ENCODE results near the gene SARM1.

The SARM1 gene
- 41.9 to 101 (median 57.8) reads per million in 9 experiments for total RNA-seq

DNA sequence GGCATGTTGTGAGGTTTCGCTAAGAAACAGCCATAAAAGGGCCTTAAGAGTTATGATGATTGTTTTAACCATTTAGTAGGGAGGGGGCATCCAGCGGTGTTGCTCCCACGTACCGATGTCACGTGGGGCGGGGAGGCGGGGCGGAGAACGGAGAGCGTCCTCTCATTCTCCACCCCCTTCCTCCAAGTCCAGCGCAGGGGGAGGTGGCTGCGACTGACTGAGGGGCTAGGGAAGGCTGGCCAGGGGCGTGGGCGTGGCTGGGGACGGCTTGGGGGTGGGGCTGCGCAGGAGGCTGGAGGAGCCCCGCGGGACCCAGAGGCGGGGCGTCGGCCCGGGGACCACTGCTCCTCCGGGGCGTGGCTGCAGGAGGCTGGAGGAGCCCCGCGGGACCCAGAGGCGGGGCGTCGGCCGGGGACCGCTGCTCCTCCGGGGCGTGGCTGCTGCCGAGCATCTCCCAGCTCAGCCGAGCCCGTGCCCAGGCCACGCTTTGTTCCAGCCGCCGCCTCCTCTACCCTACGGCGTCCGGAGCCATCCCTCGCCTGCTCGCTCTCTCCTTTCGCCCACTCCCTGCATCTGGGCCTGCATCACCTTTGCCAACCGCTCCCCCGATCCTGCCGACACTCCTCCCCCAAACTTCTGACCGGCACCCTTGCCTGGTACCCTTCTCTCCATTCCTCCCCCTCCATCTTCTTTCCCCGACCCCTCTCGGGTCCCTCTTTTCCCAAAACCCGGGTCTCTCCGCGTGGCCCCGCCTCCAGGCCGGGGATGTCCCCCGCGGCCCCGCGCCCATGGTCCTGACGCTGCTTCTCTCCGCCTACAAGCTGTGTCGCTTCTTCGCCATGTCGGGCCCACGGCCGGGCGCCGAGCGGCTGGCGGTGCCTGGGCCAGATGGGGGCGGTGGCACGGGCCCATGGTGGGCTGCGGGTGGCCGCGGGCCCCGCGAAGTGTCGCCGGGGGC lies at the start of gene SARM1:
Gene SARM1 (plus strand): TSS at position 450 of the 958 bp plus-strand sequence. CDS start 339 bp downstream, at position 789.
- Mint-ChIP-seq H3K4me3 (peak within 1 kb of the TSS; percentile 94 to 96), H3K27me3 (no peaks in the 10 kb centered on the region), H3K27ac (peak within 1 kb of the TSS; percentile 94 to 99), H3K9me3 (no peaks in the 10 kb centered on the region), H3K36me3 (ENCODE audit: insufficient read depth) (peaks cover 11% of the 10 kb centered on the region), H3K4me1 (ENCODE audit: low read depth in 2 of 2) (peaks cover 16 to 19% of the 10 kb centered on the region in 2 donors)
- peak; percentile 72 to 73 (median 73) for DNase-seq
- ATAC-seq (replicated peaks), result peak; percentile 85

DNA sequence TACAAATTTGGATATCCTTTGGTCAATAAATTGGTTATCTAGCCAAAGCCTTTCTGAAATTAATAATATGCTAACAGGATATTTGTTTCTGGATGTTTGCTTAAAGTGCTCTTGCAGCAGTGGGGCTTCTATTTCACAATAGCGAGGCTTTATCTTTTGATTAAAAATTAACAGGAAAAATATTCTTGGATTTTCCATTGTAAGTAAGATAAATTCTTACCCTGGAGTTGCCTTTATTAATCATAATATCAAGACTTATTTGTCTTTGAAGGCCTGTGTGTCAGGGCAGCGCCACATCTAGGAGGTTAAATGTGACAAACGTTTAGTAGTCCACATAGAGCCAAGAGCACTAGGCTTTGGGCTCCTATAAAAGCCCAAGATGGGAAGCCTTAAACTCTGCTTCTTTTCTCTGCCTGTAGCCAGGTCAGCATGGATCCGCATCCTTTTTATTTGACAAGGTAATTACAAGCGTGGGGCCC lies 47.2 kb upstream of the SARM1 start:
- H3K27ac Mint-ChIP-seq, result no peak overlapping the region
- peaks cover 5 to 9% of the 10 kb centered on the region in 2 donors for H3K4me1 Mint-ChIP-seq (ENCODE audit: low read depth in 2 of 2)
- no peaks in the 10 kb centered on the region for H3K27me3 Mint-ChIP-seq
- DNase-seq, result no peak
- no peaks in the 10 kb centered on the region for H3K9me3 Mint-ChIP-seq
- H3K36me3 Mint-ChIP-seq (ENCODE audit: insufficient read depth), result peaks cover 21% of the 10 kb centered on the region
- no peak overlapping the region for H3K4me3 Mint-ChIP-seq
- no peak for ATAC-seq (replicated peaks)

DNA sequence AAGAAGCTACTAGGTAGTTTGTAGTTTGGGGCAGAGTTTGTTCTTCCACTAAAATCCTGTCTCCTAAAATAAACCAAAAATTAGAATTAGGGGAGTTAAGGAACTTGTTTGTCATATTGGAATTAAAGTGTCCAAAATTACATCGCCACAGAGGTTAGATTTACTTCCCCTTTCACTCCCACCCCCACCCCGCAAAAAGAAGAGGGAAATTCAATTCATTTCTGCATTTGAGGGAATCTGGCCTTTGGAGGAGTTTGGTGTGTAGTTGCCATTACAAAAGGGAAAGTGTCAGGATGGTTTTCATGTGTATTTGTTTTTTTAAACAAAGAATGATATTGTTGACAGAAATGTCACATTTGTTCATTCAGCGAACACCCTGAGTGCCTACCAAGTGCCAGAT lies 46.7 kb upstream of the SARM1 start:
- no peak for DNase-seq
- no peak for ATAC-seq (replicated peaks)
- H3K4me1 Mint-ChIP-seq (ENCODE audit: low read depth in 2 of 2), result peaks cover 4 to 5% of the 10 kb centered on the region in 2 donors
- no peak overlapping the region for H3K27ac Mint-ChIP-seq
- no peaks in the 10 kb centered on the region for H3K27me3 Mint-ChIP-seq
- no peak overlapping the region for H3K4me3 Mint-ChIP-seq
- no peaks in the 10 kb centered on the region for H3K9me3 Mint-ChIP-seq
- peaks cover 22% of the 10 kb centered on the region for H3K36me3 Mint-ChIP-seq (ENCODE audit: insufficient read depth)

DNA sequence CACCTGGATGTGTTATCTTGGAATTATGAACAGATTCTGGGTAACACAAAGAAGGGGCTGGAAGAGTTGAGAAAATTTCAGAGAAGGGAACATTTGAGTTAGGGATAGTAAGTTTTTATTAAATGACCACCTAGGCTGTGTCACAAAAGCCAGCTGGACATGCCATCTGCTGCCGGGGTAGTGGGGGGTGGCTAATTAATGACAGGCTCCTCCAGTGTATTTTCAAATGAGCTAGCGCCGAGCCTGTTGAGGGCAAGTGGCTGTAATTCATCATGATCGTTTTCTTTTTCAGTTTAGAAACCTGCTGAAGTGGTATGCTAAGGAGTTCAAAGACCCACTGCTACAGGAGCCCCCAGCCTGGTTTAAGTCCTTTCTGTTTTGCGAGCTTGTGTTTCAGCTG lies 46.3 kb upstream of the SARM1 start:
- Mint-ChIP-seq H3K27ac (no peak overlapping the region), H3K9me3 (no peaks in the 10 kb centered on the region), H3K36me3 (ENCODE audit: insufficient read depth) (peaks cover 27% of the 10 kb centered on the region), H3K4me1 (ENCODE audit: low read depth in 2 of 2) (peaks cover under 1 to 1% of the 10 kb centered on the region in 2 donors), H3K27me3 (no peaks in the 10 kb centered on the region), H3K4me3 (no peak overlapping the region)
- ATAC-seq (replicated peaks), result no peak
- DNase-seq, result no peak

DNA sequence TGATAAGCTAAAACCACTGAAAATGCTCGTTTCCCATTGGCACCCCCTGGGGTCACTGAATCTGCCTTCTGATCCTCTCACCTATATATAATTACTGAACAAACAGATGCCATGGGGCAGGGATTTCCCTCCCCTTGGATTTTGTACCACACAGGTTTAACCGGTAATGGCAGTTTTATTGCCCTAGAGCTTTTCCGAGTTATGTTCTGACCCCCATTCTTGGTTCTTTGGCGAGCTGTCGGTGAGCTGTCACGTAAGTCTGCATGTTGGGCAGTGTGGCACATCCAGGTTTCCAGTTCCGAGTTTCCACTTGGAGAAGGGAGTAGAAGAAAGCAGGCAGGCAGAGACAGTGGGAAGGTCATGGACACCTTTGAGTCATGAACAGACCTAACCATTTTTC lies 45.4 kb upstream of the SARM1 start:
- ATAC-seq (replicated peaks) (no peak), DNase-seq (no peak)
- Mint-ChIP-seq H3K36me3 (ENCODE audit: insufficient read depth) (peaks cover 31% of the 10 kb centered on the region), H3K27ac (no peak overlapping the region), H3K9me3 (no peaks in the 10 kb centered on the region), H3K4me1 (ENCODE audit: low read depth in 2 of 2) (no peaks in the 10 kb centered on the region), H3K27me3 (no peaks in the 10 kb centered on the region), H3K4me3 (no peak overlapping the region)

DNA sequence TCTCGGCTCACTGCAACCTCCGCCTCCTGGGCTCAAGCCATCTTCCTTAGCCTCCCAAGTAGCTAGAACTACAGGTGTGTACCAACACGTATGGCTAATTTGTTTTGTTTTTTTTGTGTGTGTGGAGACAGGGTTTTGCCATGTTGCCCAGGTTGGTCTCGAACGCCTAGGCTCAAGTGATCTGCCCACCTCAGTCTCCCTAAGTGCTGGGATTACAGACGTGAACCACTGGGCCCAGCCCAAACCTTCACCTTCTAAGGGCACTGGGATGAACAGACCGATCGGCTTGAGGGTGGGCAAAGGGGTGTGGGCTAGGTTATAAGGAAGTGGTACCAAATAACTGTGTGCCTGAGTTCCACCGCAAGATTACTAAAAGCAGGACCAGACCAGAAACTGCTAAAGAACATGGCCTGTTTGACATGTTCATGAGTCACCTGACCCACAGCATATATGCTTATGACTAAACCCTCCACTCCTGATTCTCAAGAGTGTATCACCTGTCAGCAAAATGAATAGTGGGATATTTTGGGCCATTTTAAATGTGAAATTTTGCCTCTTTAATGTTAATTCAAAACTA lies 44.4 kb upstream of the SARM1 start:
- DNase-seq (no peak), ATAC-seq (replicated peaks) (no peak)
- H3K27ac Mint-ChIP-seq, result no peak overlapping the region
- H3K9me3 Mint-ChIP-seq, result no peaks in the 10 kb centered on the region
- peaks cover 38% of the 10 kb centered on the region for H3K36me3 Mint-ChIP-seq (ENCODE audit: insufficient read depth)
- peaks cover 0 to 2% of the 10 kb centered on the region in 2 donors for H3K4me1 Mint-ChIP-seq (ENCODE audit: low read depth in 2 of 2)
- H3K4me3 Mint-ChIP-seq, result no peak overlapping the region
- H3K27me3 Mint-ChIP-seq, result no peaks in the 10 kb centered on the region

DNA sequence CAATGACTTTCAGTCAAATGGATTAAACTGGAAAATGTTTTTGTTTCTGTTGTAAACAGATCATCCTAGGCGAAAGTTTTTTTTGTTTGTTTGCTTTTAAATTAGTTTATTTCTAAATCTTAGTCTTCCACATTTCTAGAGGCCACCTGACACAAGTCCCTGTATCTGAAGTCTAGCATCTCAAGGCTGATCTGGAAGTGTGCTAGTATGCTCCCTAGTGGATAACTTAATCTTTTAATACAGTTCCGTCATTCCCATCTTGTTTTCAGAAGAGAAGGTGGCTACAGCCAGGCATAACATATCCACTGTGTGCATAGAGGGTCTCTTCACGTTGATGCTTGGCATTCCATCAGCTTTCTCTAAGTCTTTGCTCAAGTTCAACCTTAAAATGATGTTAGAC lies 43.8 kb upstream of the SARM1 start:
- DNase-seq, result no peak
- Mint-ChIP-seq H3K9me3 (no peaks in the 10 kb centered on the region), H3K27me3 (no peaks in the 10 kb centered on the region), H3K36me3 (ENCODE audit: insufficient read depth) (peaks cover 41% of the 10 kb centered on the region), H3K4me3 (no peak overlapping the region), H3K27ac (no peak overlapping the region), H3K4me1 (ENCODE audit: low read depth in 2 of 2) (peaks cover 0 to 5% of the 10 kb centered on the region in 2 donors)
- no peak for ATAC-seq (replicated peaks)

DNA sequence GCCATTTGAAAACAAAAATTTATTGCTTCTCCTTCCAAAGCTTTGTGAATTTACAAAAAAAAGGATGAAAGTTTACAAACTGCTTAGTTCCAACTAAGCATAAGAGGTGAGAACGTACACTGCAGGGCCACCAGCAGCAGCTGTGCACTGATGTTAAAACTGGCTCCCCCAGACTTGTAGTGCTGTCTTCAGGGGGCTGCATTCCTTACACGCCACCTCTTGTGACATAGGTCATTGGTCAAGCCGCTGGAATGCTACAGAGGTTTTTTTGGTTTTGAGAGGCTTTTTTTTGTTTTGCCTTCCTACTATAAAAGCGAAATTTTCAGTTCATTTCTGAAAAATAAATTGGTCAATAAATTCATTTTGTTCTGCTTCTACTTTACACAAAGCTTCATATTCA lies 43.2 kb upstream of the SARM1 start:
- no peak for DNase-seq
- H3K27me3 Mint-ChIP-seq, result no peaks in the 10 kb centered on the region
- H3K27ac Mint-ChIP-seq, result no peak overlapping the region
- H3K4me3 Mint-ChIP-seq, result no peak overlapping the region
- peaks cover 41% of the 10 kb centered on the region for H3K36me3 Mint-ChIP-seq (ENCODE audit: insufficient read depth)
- no peak for ATAC-seq (replicated peaks)
- peaks cover 0 to 5% of the 10 kb centered on the region in 2 donors for H3K4me1 Mint-ChIP-seq (ENCODE audit: low read depth in 2 of 2)
- H3K9me3 Mint-ChIP-seq, result no peaks in the 10 kb centered on the region

DNA sequence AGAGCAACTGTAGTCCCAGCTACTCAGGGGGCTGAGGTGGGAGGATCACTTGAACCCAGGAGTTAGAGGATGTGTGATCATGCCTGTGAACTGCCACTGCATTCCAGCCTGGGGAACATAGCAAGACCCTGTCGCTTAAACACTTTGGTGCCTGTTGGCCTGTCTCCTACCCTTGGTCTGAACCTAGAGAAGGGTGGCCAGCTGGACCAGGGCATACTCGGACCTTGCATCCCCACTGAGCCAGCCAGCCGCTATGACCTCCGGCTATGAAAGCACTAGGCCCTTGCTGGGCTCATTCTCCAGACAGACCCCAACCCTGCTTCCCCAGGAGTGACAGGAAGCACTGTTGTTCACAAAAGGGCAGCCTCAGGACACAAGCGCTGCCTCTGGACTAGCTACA lies 40.8 kb upstream of the SARM1 start:
- H3K4me1 Mint-ChIP-seq (ENCODE audit: low read depth in 2 of 2), result peaks cover 10 to 21% of the 10 kb centered on the region in 2 donors
- ATAC-seq (replicated peaks), result no peak
- no peaks in the 10 kb centered on the region for H3K9me3 Mint-ChIP-seq
- H3K27me3 Mint-ChIP-seq, result no peaks in the 10 kb centered on the region
- H3K4me3 Mint-ChIP-seq, result no peak overlapping the region
- no peak for DNase-seq
- H3K27ac Mint-ChIP-seq, result no peak overlapping the region
- H3K36me3 Mint-ChIP-seq (ENCODE audit: insufficient read depth), result peaks cover 47% of the 10 kb centered on the region

DNA sequence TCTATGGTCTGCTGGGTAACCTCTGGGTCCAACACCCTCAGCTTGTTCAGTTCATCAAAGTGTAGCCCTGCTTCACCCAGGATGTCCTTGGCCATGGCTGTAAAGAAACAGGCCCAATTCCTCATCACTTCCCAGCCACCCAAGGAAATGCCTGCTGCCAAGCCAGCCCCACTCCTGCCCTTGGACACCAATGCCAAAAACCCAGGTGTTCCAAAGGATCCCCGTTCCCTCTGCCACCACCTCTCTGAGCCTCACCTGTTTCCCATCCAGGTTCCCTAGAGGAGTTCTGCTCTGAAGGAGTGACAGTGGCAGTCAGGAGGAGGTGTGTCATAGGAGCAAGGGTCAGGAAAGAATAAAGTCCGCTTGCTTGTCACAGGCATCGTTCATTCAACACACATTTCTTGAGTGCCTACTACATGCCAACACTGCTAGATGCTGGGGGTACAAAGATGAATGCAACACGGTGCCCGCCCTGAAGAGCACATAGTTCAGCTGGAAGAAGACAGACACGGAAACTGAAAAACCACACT lies 39.5 kb upstream of the SARM1 start:
- peaks cover 49% of the 10 kb centered on the region for H3K36me3 Mint-ChIP-seq (ENCODE audit: insufficient read depth)
- no peaks in the 10 kb centered on the region for H3K27me3 Mint-ChIP-seq
- H3K27ac Mint-ChIP-seq, result peak overlapping the region in 1 of 2 donors; percentile 59
- no peaks in the 10 kb centered on the region for H3K9me3 Mint-ChIP-seq
- H3K4me3 Mint-ChIP-seq, result no peak overlapping the region
- ATAC-seq (replicated peaks) (no peak), DNase-seq (no peak)
- peaks cover 17 to 25% of the 10 kb centered on the region in 2 donors for H3K4me1 Mint-ChIP-seq (ENCODE audit: low read depth in 2 of 2)

DNA sequence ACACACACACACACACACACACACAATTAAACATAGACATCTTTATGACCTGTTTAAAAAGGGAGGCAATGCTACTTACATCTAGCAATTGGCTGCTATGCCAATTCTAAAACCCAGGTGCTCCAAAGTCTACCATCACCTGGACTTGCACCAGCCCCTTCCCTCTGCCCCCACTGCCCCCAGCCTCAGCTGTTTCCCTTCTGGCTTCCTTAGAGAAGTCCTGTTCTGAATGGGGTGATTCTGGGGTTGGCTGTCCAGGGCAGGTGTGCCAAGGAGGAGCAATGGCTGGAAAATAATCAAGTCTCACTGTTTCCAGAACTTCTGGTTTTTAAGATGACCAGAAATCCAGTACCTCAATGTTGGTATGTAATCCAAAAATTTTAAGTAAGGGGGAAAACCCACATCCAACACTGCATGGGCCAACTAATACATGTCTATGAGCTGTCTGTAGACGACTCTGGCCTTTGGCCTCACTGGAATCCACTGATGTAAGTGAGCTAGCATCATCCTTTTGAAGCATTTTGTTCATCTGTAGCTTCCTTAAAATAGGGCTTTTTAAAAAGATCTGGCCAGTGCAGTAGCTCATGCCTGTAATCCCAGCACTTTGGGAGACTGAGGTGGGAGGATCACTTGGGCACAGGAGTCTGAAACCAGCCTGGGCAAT lies 38.3 kb upstream of the SARM1 start:
- peaks cover 28 to 30% of the 10 kb centered on the region in 2 donors for H3K4me1 Mint-ChIP-seq (ENCODE audit: low read depth in 2 of 2)
- peak overlapping the region in 1 of 2 donors; percentile 99 for H3K4me3 Mint-ChIP-seq
- H3K27ac Mint-ChIP-seq, result peak overlapping the region; percentile 98

DNA sequence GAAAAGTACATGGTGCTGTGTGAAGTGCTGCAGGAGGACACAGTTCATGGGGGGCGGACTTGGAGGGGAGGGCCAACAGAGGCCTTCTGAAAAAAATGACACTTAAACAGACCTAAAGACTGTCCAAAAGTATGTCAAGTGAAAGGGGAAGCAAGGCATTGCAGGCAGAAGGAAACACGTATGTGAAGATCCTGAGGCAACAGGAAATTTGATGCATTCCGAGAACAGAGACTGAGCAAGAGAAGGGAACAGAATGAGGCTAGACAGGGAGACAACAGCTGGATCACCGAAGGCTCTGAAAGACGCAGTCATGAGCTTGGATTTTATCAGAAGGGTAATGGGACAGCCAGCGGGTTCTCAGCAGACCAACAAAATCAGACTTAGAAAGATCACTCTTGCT lies 37.3 kb upstream of the SARM1 start:
- peak overlapping the region; percentile 98 for H3K27ac Mint-ChIP-seq
- DNase-seq (no peak), ATAC-seq (replicated peaks) (no peak)
- H3K4me3 Mint-ChIP-seq, result peak overlapping the region; percentile 94 to 99
- H3K4me1 Mint-ChIP-seq (ENCODE audit: low read depth in 2 of 2), result peaks cover 32 to 36% of the 10 kb centered on the region in 2 donors
- H3K9me3 Mint-ChIP-seq, result no peaks in the 10 kb centered on the region
- H3K36me3 Mint-ChIP-seq (ENCODE audit: insufficient read depth), result peaks cover 37% of the 10 kb centered on the region
- no peaks in the 10 kb centered on the region for H3K27me3 Mint-ChIP-seq

More for the DNA sequence above, 38.3 kb upstream of the SARM1 start:
- ATAC-seq (replicated peaks), result no peak
- DNase-seq, result no peak
- peaks cover 42% of the 10 kb centered on the region for H3K36me3 Mint-ChIP-seq (ENCODE audit: insufficient read depth)
- no peaks in the 10 kb centered on the region for H3K27me3 Mint-ChIP-seq
- H3K9me3 Mint-ChIP-seq, result no peaks in the 10 kb centered on the region

DNA sequence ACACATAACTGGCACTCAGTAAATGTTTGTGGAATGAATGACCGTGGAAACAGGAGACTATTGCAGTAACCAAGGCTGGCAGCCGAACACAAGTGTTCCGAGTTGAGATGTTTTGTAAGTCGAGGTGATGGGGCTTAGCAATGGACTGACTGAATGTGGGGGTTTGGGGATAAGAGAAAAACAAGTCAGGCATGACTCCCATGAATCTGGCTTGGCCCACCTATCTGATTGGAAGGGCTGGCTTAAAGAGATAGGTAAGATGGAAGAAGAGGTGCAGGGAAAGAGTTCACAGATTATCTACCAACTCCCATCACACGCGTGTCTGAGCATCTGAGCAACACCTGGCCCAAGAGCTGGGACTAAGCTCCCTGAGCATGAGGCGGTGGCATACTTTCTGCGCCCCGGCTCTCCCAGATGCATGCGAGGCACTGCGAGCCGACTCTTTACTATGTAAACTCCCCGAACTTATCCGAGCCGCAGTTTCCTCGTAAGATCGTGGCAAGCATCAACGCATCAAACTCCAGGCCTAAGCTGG lies 36.8 kb upstream of the SARM1 start:
- no peaks in the 10 kb centered on the region for H3K27me3 Mint-ChIP-seq
- H3K4me3 Mint-ChIP-seq, result peak overlapping the region; percentile 94 to 99
- no peak for DNase-seq
- peaks cover 32% of the 10 kb centered on the region for H3K36me3 Mint-ChIP-seq (ENCODE audit: insufficient read depth)
- H3K9me3 Mint-ChIP-seq, result no peaks in the 10 kb centered on the region
- ATAC-seq (replicated peaks), result peak; percentile 3
- peaks cover 34 to 36% of the 10 kb centered on the region in 2 donors for H3K4me1 Mint-ChIP-seq (ENCODE audit: low read depth in 2 of 2)
- H3K27ac Mint-ChIP-seq, result peak overlapping the region; percentile 98

Measured in effector memory CD8-positive, alpha-beta T cell (primary cell).